ENCODE data around the gene POLK. TPM values are rescaled to one million over a fixed set of nuclear protein-coding genes. Genes with fewer than 3 reads are reported as not detected.

POLK gene
- total RNA-seq, 1 donor from 2014 or later = 19.3 TPM

- no peak overlapping the region for H3K27ac Mint-ChIP-seq (ENCODE audit: unreplicated experiment)
- TF ChIP-seq CTCF (IDR thresholded peaks at IDR 0.05; ENCODE audit: unreplicated experiment) = no peak
- H3K27me3 Mint-ChIP-seq (ENCODE audit: unreplicated experiment) = peaks cover 3% of the 10 kb centered on the region
- no peak for DNase-seq (ENCODE audit: low spot score)
- no peaks in the 10 kb centered on the region for H3K36me3 Mint-ChIP-seq (ENCODE audit: low read depth, unreplicated experiment)
- no peaks in the 10 kb centered on the region for H3K4me1 Mint-ChIP-seq (ENCODE audit: unreplicated experiment)
- no peaks in the 10 kb centered on the region for H3K9me3 Mint-ChIP-seq (ENCODE audit: unreplicated experiment)
- H3K4me3 Mint-ChIP-seq (ENCODE audit: unreplicated experiment) = no peak overlapping the region
Observed at GRCh38 chr5:75550597-75550996, 38.9 kb downstream of the POLK start.

DNA sequence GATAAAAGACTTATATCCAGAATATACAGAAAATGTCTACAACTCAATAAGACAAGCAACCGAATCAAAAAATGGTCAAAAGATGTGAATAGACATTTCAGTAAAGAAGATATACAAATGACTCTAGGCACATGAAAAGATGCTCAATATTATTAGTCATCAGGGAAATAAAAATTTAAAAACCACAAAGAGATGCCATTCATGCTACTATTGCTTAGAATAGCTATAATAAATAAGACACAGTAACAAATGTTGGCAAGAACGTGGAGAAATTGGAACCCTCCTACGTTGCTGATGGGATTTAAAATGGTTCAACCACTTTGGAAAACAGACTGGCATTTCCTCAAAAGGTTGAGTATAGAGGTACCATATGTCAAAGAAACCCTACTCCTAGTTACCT is 39.8 kb downstream of the POLK start:
- Mint-ChIP-seq H3K36me3 (ENCODE audit: low read depth, unreplicated experiment) (no peaks in the 10 kb centered on the region), H3K4me1 (ENCODE audit: unreplicated experiment) (no peaks in the 10 kb centered on the region), H3K27ac (ENCODE audit: unreplicated experiment) (no peak overlapping the region), H3K27me3 (ENCODE audit: unreplicated experiment) (peaks cover 3% of the 10 kb centered on the region), H3K9me3 (ENCODE audit: unreplicated experiment) (no peaks in the 10 kb centered on the region), H3K4me3 (ENCODE audit: unreplicated experiment) (no peak overlapping the region)
- TF ChIP-seq CTCF (IDR thresholded peaks at IDR 0.05; ENCODE audit: unreplicated experiment) = no peak
- no peak for DNase-seq (ENCODE audit: low spot score)

DNA sequence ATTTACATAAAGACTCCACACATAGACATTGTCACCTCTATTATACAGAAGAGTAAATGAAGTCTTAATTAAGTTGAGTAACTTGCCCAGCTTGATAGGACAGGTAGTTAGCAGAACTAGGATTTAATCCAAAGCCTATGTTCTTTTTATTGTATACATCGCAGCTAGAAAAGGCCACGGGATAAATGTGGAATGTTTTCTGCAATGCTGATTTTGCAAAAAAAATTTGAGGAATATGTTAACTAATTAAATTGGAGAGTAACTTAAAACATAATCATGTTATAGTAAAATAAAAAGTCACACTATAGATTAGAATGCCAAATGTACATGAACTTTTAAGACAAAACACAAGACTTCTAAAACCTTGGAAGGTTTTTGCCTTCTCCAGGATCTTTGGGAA is 41.1 kb downstream of the POLK start:
- no peak for TF ChIP-seq CTCF (IDR thresholded peaks at IDR 0.05; ENCODE audit: unreplicated experiment)
- no peak overlapping the region for H3K27ac Mint-ChIP-seq (ENCODE audit: unreplicated experiment)
- H3K36me3 Mint-ChIP-seq (ENCODE audit: low read depth, unreplicated experiment) = peaks cover 4% of the 10 kb centered on the region
- no peaks in the 10 kb centered on the region for H3K9me3 Mint-ChIP-seq (ENCODE audit: unreplicated experiment)
- H3K4me3 Mint-ChIP-seq (ENCODE audit: unreplicated experiment) = no peak overlapping the region
- peaks cover 7% of the 10 kb centered on the region for H3K4me1 Mint-ChIP-seq (ENCODE audit: unreplicated experiment)
- no peak for DNase-seq (ENCODE audit: low spot score)
- peaks cover 5% of the 10 kb centered on the region for H3K27me3 Mint-ChIP-seq (ENCODE audit: unreplicated experiment)

GRCh38 chr5:75553358-75553757 is 41.7 kb downstream of the POLK start:
- Mint-ChIP-seq H3K36me3 (ENCODE audit: low read depth, unreplicated experiment) (peaks cover 4% of the 10 kb centered on the region), H3K27ac (ENCODE audit: unreplicated experiment) (no peak overlapping the region), H3K4me1 (ENCODE audit: unreplicated experiment) (peaks cover 7% of the 10 kb centered on the region), H3K4me3 (ENCODE audit: unreplicated experiment) (no peak overlapping the region), H3K27me3 (ENCODE audit: unreplicated experiment) (peaks cover 5% of the 10 kb centered on the region), H3K9me3 (ENCODE audit: unreplicated experiment) (no peaks in the 10 kb centered on the region)
- no peak for TF ChIP-seq CTCF (IDR thresholded peaks at IDR 0.05; ENCODE audit: unreplicated experiment)
- no peak for DNase-seq (ENCODE audit: low spot score)

GRCh38 chr5:75558221-75558620 is 46.5 kb downstream of the POLK start:
- Mint-ChIP-seq H3K4me3 (ENCODE audit: unreplicated experiment) (no peak overlapping the region), H3K27ac (ENCODE audit: unreplicated experiment) (peak overlapping the region; percentile 32), H3K9me3 (ENCODE audit: unreplicated experiment) (no peaks in the 10 kb centered on the region), H3K36me3 (ENCODE audit: low read depth, unreplicated experiment) (peaks cover 25% of the 10 kb centered on the region), H3K4me1 (ENCODE audit: unreplicated experiment) (peaks cover 11% of the 10 kb centered on the region), H3K27me3 (ENCODE audit: unreplicated experiment) (peaks cover 5% of the 10 kb centered on the region)
- DNase-seq (ENCODE audit: low spot score) = no peak
- TF ChIP-seq CTCF (IDR thresholded peaks at IDR 0.05; ENCODE audit: unreplicated experiment) = no peak
